ENCODE data around the gene OR52K1. TPM values are rescaled to one million over a fixed set of nuclear protein-coding genes. Genes with fewer than 3 reads are reported as not detected.

Gene OR52K1
- total RNA-seq (not detected), polyA plus RNA-seq (not detected)
- long read RNA-seq, donor 1: 0 reads
- long read RNA-seq, donor 2: 0 reads

- no peak for TF ChIP-seq CTCF (IDR thresholded peaks at IDR 0.05)
- no peak for DNase-seq
- no peaks in the 10 kb centered on the region for H3K9me3 ChIP-seq
- H3K4me1 ChIP-seq: no peaks in the 10 kb centered on the region
- H3K36me3 ChIP-seq (ENCODE audit: insufficient read depth in 1 of 2, low read depth in 1 of 2): no peaks in the 10 kb centered on the region
- WGBS, 3 donors: 52 to 77% (median 65%) methylated on average over 2 of the region's 2 CpGs
- ATAC-seq: no peak
- no peak within 1 kb of the TSS for H3K27ac ChIP-seq
- intact Hi-C loops (cut with DNase I): no loop called here
- H3K27me3 ChIP-seq (ENCODE audit: insufficient read depth in 3 of 3, low read length in 2 of 3): no peaks in the 10 kb centered on the region
- no peak within 1 kb of the TSS for H3K4me3 ChIP-seq
Observed at GRCh38 chr11:4482445-4482844, at the start of gene OR52K1. Gene OR52K1 (plus strand): TSS chr11:4482646. CDS start chr11:4488901, 6,255 bp downstream.

DNA sequence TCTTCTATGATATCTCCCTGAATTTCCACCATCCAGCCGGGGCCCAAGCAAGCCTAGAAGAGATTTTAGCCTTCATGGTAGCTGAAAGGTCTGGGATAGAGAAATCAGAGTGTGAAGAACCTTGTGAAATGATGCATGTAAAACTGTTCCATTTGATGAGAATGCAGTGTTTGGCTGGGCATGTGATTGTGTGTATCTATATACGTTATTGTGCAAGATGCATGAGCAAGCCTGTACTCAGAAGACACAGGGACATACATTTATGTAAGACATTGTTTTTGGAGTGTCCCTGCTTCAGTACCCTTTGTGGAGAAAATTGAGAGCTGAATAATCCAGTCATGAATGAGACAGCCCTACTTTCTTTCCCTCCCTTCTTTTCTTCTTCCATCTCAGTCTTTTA is 48.6 kb upstream of the OR52K1 start:
- DNase-seq (no peak), ATAC-seq (no peak)
- Histone ChIP-seq H3K27me3 (ENCODE audit: insufficient read depth in 3 of 3, low read length in 2 of 3) (peaks cover 0 to under 1% (median 0%) of the 10 kb centered on the region in 3 donors), H3K9me3 (no peaks in the 10 kb centered on the region), H3K4me1 (no peaks in the 10 kb centered on the region), H3K4me3 (no peak overlapping the region), H3K27ac (no peak overlapping the region), H3K36me3 (ENCODE audit: insufficient read depth in 1 of 2, low read depth in 1 of 2) (no peaks in the 10 kb centered on the region)
- intact Hi-C loops (cut with DNase I): no loop called here
- no peak for TF ChIP-seq CTCF (IDR thresholded peaks at IDR 0.05)
- 69 to 72% (median 71%) methylated on average over 2 of the region's 2 CpGs for WGBS, 3 donors

- ATAC-seq: no peak
- peaks cover 0 to 3% (median 0%) of the 10 kb centered on the region in 3 donors for H3K27me3 ChIP-seq (ENCODE audit: insufficient read depth in 3 of 3, low read length in 2 of 3)
- intact Hi-C loops (cut with DNase I): no loop called here
Observed at GRCh38 chr11:4436411-4436810, 46.0 kb upstream of the OR52K1 start.

GRCh38 chr11:4441515-4441914 is 40.9 kb upstream of the OR52K1 start:
- H3K27ac ChIP-seq: no peak overlapping the region
- DNase-seq (no peak), ATAC-seq (no peak)
- WGBS, 3 donors: 88 to 89% (median 89%) methylated on average over 3 of the region's 3 CpGs
- H3K9me3 ChIP-seq: no peaks in the 10 kb centered on the region
- H3K4me1 ChIP-seq: no peaks in the 10 kb centered on the region
- no peaks in the 10 kb centered on the region for H3K36me3 ChIP-seq (ENCODE audit: insufficient read depth in 1 of 2, low read depth in 1 of 2)
- H3K4me3 ChIP-seq: no peak overlapping the region
- H3K27me3 ChIP-seq (ENCODE audit: insufficient read depth in 3 of 3, low read length in 2 of 3): peaks cover 0 to 3% (median 0%) of the 10 kb centered on the region in 3 donors
- no peak for TF ChIP-seq CTCF (IDR thresholded peaks at IDR 0.05)
- intact Hi-C loops (cut with DNase I): no loop called here

More at GRCh38 chr11:4436411-4436810, 46.0 kb upstream of the OR52K1 start:
- no peak for DNase-seq
- Histone ChIP-seq H3K4me1 (no peaks in the 10 kb centered on the region), H3K4me3 (no peak overlapping the region), H3K36me3 (ENCODE audit: insufficient read depth in 1 of 2, low read depth in 1 of 2) (no peaks in the 10 kb centered on the region), H3K27ac (no peak overlapping the region), H3K9me3 (no peaks in the 10 kb centered on the region)
- TF ChIP-seq CTCF (IDR thresholded peaks at IDR 0.05): no peak
- 60 to 76% (median 65%) methylated on average over 1 of the region's 1 CpG for WGBS, 3 donors

DNA sequence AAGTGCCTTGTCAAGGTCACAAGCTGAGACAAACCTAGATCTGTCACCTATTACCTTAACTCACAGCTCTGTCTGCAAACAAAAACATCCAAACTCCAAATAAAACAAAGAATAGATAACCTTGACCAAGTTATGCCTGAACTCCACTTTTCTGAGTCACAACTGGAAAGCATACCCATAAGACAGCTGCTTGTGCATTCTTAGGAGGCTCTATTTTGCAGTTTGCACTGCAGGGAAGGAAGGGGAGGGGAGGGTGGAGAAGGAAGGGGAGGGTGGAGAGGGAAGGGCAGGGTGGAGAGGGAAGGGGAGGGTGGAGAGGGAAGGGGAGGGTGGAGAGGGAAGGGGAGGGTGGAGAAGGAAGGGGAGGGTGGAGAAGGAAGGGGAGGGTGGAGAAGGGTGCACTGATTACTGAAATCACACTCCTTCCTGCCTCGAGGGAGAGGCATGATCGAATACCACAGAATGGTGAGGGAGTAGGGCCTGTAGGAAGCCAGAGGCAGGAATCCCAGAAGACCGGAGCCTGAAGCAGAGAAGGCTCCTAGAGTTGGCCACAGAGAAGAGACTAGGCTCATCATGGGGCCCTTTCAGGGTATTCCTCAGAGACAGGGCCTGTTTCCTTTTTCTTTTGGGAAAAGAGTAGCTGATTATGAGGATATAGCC is 39.1 kb upstream of the OR52K1 start:
- no peak for DNase-seq
- WGBS, 3 donors: 28 to 31% (median 29%) methylated on average over 3 of the region's 3 CpGs
- intact Hi-C loops (cut with DNase I): no loop called here

More for the DNA sequence above, 39.1 kb upstream of the OR52K1 start:
- peaks cover 0 to 3% (median 0%) of the 10 kb centered on the region in 3 donors for H3K27me3 ChIP-seq (ENCODE audit: insufficient read depth in 3 of 3, low read length in 2 of 3)
- no peak overlapping the region for H3K4me3 ChIP-seq
- TF ChIP-seq CTCF (IDR thresholded peaks at IDR 0.05): no peak
- H3K9me3 ChIP-seq: no peaks in the 10 kb centered on the region
- no peak for ATAC-seq
- H3K36me3 ChIP-seq (ENCODE audit: insufficient read depth in 1 of 2, low read depth in 1 of 2): no peaks in the 10 kb centered on the region
- no peaks in the 10 kb centered on the region for H3K4me1 ChIP-seq
- H3K27ac ChIP-seq: no peak overlapping the region
